ENCODE results near the gene TMEM209.

- TF ChIP-seq CTCF (IDR thresholded peaks at IDR 0.05) = no peak
- TF ChIP-seq POLR2A (IDR thresholded peaks at IDR 0.05) = peak; percentile 74
Observed at GRCh38 chr7:130205084-130205947, at the start of gene TMEM209.

Measured in right lobe of liver (tissue), 4 donors.